ENCODE data around the gene SLC7A14. TPM values are rescaled to one million over a fixed set of nuclear protein-coding genes. Genes with fewer than 3 reads are reported as not detected.
A peak's percentile ranks its signal among the peaks of the same experiment; 100 is the strongest.

The SLC7A14 gene
- total and polyA plus RNA-seq, 7 experiments from 2014 or later = not detected

- no peak for DNase-seq
- no peak overlapping the region for H3K27ac ChIP-seq (ENCODE audit: low read depth, low read length)
- intact Hi-C loops (cut with micrococcal nuclease) = no loop called here
- no peaks in the 10 kb centered on the region for H3K27me3 ChIP-seq (ENCODE audit: control insufficient read depth in 2 of 2, insufficient read depth in 2 of 2, low read length in 2 of 2)
- Mint-ChIP-seq H3K9me3 (peaks cover 0 to 4% (median 0%) of the 10 kb centered on the region in 11 donors), H3K36me3 (no peaks in the 10 kb centered on the region), H3K27ac (no peak overlapping the region), H3K4me1 (no peaks in the 10 kb centered on the region), H3K4me3 (no peak overlapping the region), H3K27me3 (peaks cover 6 to 48% (median 44%) of the 10 kb centered on the region in 5 donors)
- H3K9me3 ChIP-seq (ENCODE audit: control insufficient read depth in 2 of 3, low read length in 3 of 3) = no peaks in the 10 kb centered on the region
- ChIA-PET POLR2A (no interaction called here), CTCF (no interaction called here)
- H3K4me1 ChIP-seq (ENCODE audit: control insufficient read depth in 2 of 2, insufficient read depth in 2 of 2, low read length in 2 of 2) = no peaks in the 10 kb centered on the region
- ATAC-seq = no peak
- no peak overlapping the region for H3K4me3 ChIP-seq (ENCODE audit: low read length)
- no peaks in the 10 kb centered on the region for H3K36me3 ChIP-seq (ENCODE audit: control insufficient read depth in 2 of 3, insufficient read depth in 3 of 3, low read length in 3 of 3)
Observed at GRCh38 chr3:170594528-170594927, 8.7 kb upstream of the SLC7A14 start.

GRCh38 chr3:170593634-170594033 lies 7.8 kb upstream of the SLC7A14 start:
- Mint-ChIP-seq H3K4me1 (no peaks in the 10 kb centered on the region), H3K27me3 (peaks cover 12 to 57% (median 53%) of the 10 kb centered on the region in 5 donors), H3K4me3 (no peak overlapping the region), H3K27ac (no peak overlapping the region), H3K36me3 (no peaks in the 10 kb centered on the region), H3K9me3 (peaks cover 0 to 4% (median 0%) of the 10 kb centered on the region in 11 donors)
- intact Hi-C loops (cut with micrococcal nuclease) = no loop called here
- POLR2A ChIA-PET = no interaction called here
- Histone ChIP-seq H3K36me3 (ENCODE audit: control insufficient read depth in 2 of 3, insufficient read depth in 3 of 3, low read length in 3 of 3) (no peaks in the 10 kb centered on the region), H3K4me3 (ENCODE audit: low read length) (no peak overlapping the region), H3K27ac (ENCODE audit: low read depth, low read length) (no peak overlapping the region), H3K4me1 (ENCODE audit: control insufficient read depth in 2 of 2, insufficient read depth in 2 of 2, low read length in 2 of 2) (no peaks in the 10 kb centered on the region), H3K9me3 (ENCODE audit: control insufficient read depth in 2 of 3, low read length in 3 of 3) (no peaks in the 10 kb centered on the region), H3K27me3 (ENCODE audit: control insufficient read depth in 2 of 2, insufficient read depth in 2 of 2, low read length in 2 of 2) (no peaks in the 10 kb centered on the region)
- ATAC-seq (no peak), DNase-seq (no peak)
- CTCF ChIA-PET = no interaction called here

- H3K36me3 Mint-ChIP-seq = peaks cover 0 to 6% (median 2%) of the 10 kb centered on the region in 5 donors
- no peak for DNase-seq
- intact Hi-C loops (cut with micrococcal nuclease) = no loop called here
- Histone ChIP-seq H3K9me3 (ENCODE audit: control insufficient read depth in 2 of 3, low read length in 3 of 3) (no peaks in the 10 kb centered on the region), H3K27ac (ENCODE audit: low read depth, low read length) (no peak overlapping the region), H3K4me3 (ENCODE audit: low read length) (no peak overlapping the region), H3K4me1 (ENCODE audit: control insufficient read depth in 2 of 2, insufficient read depth in 2 of 2, low read length in 2 of 2) (no peaks in the 10 kb centered on the region), H3K27me3 (ENCODE audit: control insufficient read depth in 2 of 2, insufficient read depth in 2 of 2, low read length in 2 of 2) (peaks cover 0 to 15% of the 10 kb centered on the region in 2 donors), H3K36me3 (ENCODE audit: control insufficient read depth in 2 of 3, insufficient read depth in 3 of 3, low read length in 3 of 3) (no peaks in the 10 kb centered on the region)
- no peak overlapping the region for H3K27ac Mint-ChIP-seq
- H3K9me3 Mint-ChIP-seq = peaks cover 0 to 11% (median 5%) of the 10 kb centered on the region in 11 donors
- no peak for ATAC-seq
- CTCF ChIA-PET = no interaction called here
- no peaks in the 10 kb centered on the region for H3K4me1 Mint-ChIP-seq
- POLR2A ChIA-PET = no interaction called here
- H3K4me3 Mint-ChIP-seq = no peak overlapping the region
- peaks cover 35 to 79% (median 64%) of the 10 kb centered on the region in 5 donors for H3K27me3 Mint-ChIP-seq
Observed at GRCh38 chr3:170589113-170589512, 3.2 kb upstream of the SLC7A14 start.

GRCh38 chr3:170585008-170585936 lies 603 bp downstream of the SLC7A14 start:
- Mint-ChIP-seq H3K4me3 (peak overlapping the region in 1 of 10 donors; percentile 63), H3K27me3 (peaks cover 50 to 82% (median 76%) of the 10 kb centered on the region in 5 donors), H3K27ac (no peak overlapping the region), H3K4me1 (peaks cover 0 to 1% (median 0%) of the 10 kb centered on the region in 7 donors), H3K36me3 (peaks cover 0 to 10% (median 3%) of the 10 kb centered on the region in 5 donors), H3K9me3 (peaks cover 0 to 24% (median 10%) of the 10 kb centered on the region in 11 donors)
- ChIA-PET CTCF (no interaction called here), POLR2A (no interaction called here)
- no peak for DNase-seq
- Histone ChIP-seq H3K27me3 (ENCODE audit: control insufficient read depth in 2 of 2, insufficient read depth in 2 of 2, low read length in 2 of 2) (peaks cover 0 to 19% of the 10 kb centered on the region in 2 donors), H3K4me3 (ENCODE audit: low read length) (no peak overlapping the region), H3K4me1 (ENCODE audit: control insufficient read depth in 2 of 2, insufficient read depth in 2 of 2, low read length in 2 of 2) (no peaks in the 10 kb centered on the region), H3K27ac (ENCODE audit: low read depth, low read length) (no peak overlapping the region), H3K36me3 (ENCODE audit: control insufficient read depth in 2 of 3, insufficient read depth in 3 of 3, low read length in 3 of 3) (no peaks in the 10 kb centered on the region), H3K9me3 (ENCODE audit: control insufficient read depth in 2 of 3, low read length in 3 of 3) (no peaks in the 10 kb centered on the region)
- intact Hi-C loops (cut with micrococcal nuclease) = no loop called here
- ATAC-seq = no peak

GRCh38 chr3:170584585-170585007 lies 1.3 kb downstream of the SLC7A14 start:
- Mint-ChIP-seq H3K27me3 (peaks cover 53 to 84% (median 69%) of the 10 kb centered on the region in 5 donors), H3K9me3 (peaks cover 0 to 24% (median 10%) of the 10 kb centered on the region in 11 donors), H3K27ac (no peak overlapping the region), H3K4me1 (peaks cover 0 to 1% (median 0%) of the 10 kb centered on the region in 7 donors), H3K36me3 (peaks cover 0 to 10% (median 3%) of the 10 kb centered on the region in 5 donors), H3K4me3 (peak overlapping the region in 1 of 10 donors; percentile 63)
- Histone ChIP-seq H3K9me3 (ENCODE audit: control insufficient read depth in 2 of 3, low read length in 3 of 3) (no peaks in the 10 kb centered on the region), H3K27me3 (ENCODE audit: control insufficient read depth in 2 of 2, insufficient read depth in 2 of 2, low read length in 2 of 2) (peaks cover 0 to 19% of the 10 kb centered on the region in 2 donors), H3K4me3 (ENCODE audit: low read length) (no peak overlapping the region), H3K4me1 (ENCODE audit: control insufficient read depth in 2 of 2, insufficient read depth in 2 of 2, low read length in 2 of 2) (no peaks in the 10 kb centered on the region), H3K36me3 (ENCODE audit: control insufficient read depth in 2 of 3, insufficient read depth in 3 of 3, low read length in 3 of 3) (no peaks in the 10 kb centered on the region), H3K27ac (ENCODE audit: low read depth, low read length) (no peak overlapping the region)
- ATAC-seq (no peak), DNase-seq (peak in 8 of 9 donors; percentile 10 to 61 (median 23))
- ChIA-PET CTCF (no interaction called here), POLR2A (no interaction called here)
- intact Hi-C loops (cut with micrococcal nuclease) = no loop called here

GRCh38 chr3:170579646-170580045 lies 6.2 kb downstream of the SLC7A14 start:
- peaks cover 0 to 10% (median 0%) of the 10 kb centered on the region in 5 donors for H3K36me3 Mint-ChIP-seq
- ATAC-seq = no peak
- Histone ChIP-seq H3K4me1 (ENCODE audit: control insufficient read depth in 2 of 2, insufficient read depth in 2 of 2, low read length in 2 of 2) (no peaks in the 10 kb centered on the region), H3K4me3 (ENCODE audit: low read length) (no peak overlapping the region), H3K27me3 (ENCODE audit: control insufficient read depth in 2 of 2, insufficient read depth in 2 of 2, low read length in 2 of 2) (peaks cover 0 to 9% of the 10 kb centered on the region in 2 donors), H3K36me3 (ENCODE audit: control insufficient read depth in 2 of 3, insufficient read depth in 3 of 3, low read length in 3 of 3) (no peaks in the 10 kb centered on the region), H3K27ac (ENCODE audit: low read depth, low read length) (no peak overlapping the region), H3K9me3 (ENCODE audit: control insufficient read depth in 2 of 3, low read length in 3 of 3) (no peaks in the 10 kb centered on the region)
- ChIA-PET POLR2A (no interaction called here), CTCF (no interaction called here)
- peaks cover 0 to 2% (median 0%) of the 10 kb centered on the region in 7 donors for H3K4me1 Mint-ChIP-seq
- H3K27me3 Mint-ChIP-seq = peaks cover 38 to 61% (median 52%) of the 10 kb centered on the region in 5 donors
- intact Hi-C loops (cut with micrococcal nuclease) = no loop called here
- H3K9me3 Mint-ChIP-seq = peaks cover 0 to 24% (median 5%) of the 10 kb centered on the region in 11 donors
- no peak for DNase-seq
- H3K4me3 Mint-ChIP-seq = no peak overlapping the region
- no peak overlapping the region for H3K27ac Mint-ChIP-seq
